HepG2 (cell line): ENCODE measurements around the gene ABCB6. TPM values are rescaled to one million over a fixed set of nuclear protein-coding genes. Genes with fewer than 3 reads are reported as not detected.
A peak's percentile ranks its signal among the peaks of the same experiment; 100 is the strongest.

ENCODE experiments used
- EED ChIP-seq: sonication (generic); formaldehyde crosslinking; IDR thresholded peaks from 2 replicates; pipeline ENCODE4 v1.5.0; 2020; ENCODE audit warnings: mild to moderate bottlenecking, missing genetic modification reagents
- GABPA ChIP-seq, 2 experiments: IDR thresholded peaks; 2 replicates each; pipeline ENCODE4 v1.6.1; 2011 to 2016; ENCODE audit warnings: low read depth in 2 of 2, low read length in 1 of 2, missing biosample characterization in 1 of 2, missing genetic modification characterization in 1 of 2
- MAFF ChIP-seq: IDR thresholded peaks from 2 replicates; pipeline ENCODE4 v1.6.1; 2011; ENCODE audit warnings: low read depth, low read length, improper control_type of control experiment
- NAIF1 ChIP-seq: sonication (generic); formaldehyde crosslinking; IDR thresholded peaks from 2 replicates; pipeline ENCODE4 v1.5.0; 2020; ENCODE audit warnings: mild to moderate bottlenecking, missing genetic modification reagents, borderline replicate concordance
- NCOA5 ChIP-seq: sonication (generic); formaldehyde crosslinking; IDR thresholded peaks from 2 replicates; pipeline ENCODE4 v1.4.0; 2020; ENCODE audit warnings: missing genetic modification reagents
- PHF8 ChIP-seq: sonication (generic); formaldehyde crosslinking; IDR thresholded peaks from 2 replicates; pipeline ENCODE4 v1.5.0; 2020; ENCODE audit warnings: missing genetic modification reagents
- PLRG1 ChIP-seq: fragments of 450-650 bp; conservative IDR thresholded peaks from 2 replicates; pipeline ENCODE4 v1.6.1; 2016
- POLR2G ChIP-seq: fragments of 200-400 bp; formaldehyde crosslinking; IDR thresholded peaks from 2 replicates; pipeline ENCODE4 v1.6.1; 2018; ENCODE audit warnings: mild to moderate bottlenecking, low read depth, low read length, moderate library complexity
- RERE ChIP-seq: IDR thresholded peaks from 2 replicates; pipeline ENCODE4 v1.6.1; 2016; ENCODE audit warnings: low read depth, missing genetic modification reagents, missing compliant biosample characterization
- RORA ChIP-seq: sonication (generic); formaldehyde crosslinking; IDR thresholded peaks from 2 replicates; pipeline ENCODE4 v1.5.0; 2020; ENCODE audit warnings: mild to moderate bottlenecking, missing genetic modification reagents, moderate library complexity
- SMARCE1 ChIP-seq: fragments of 450-650 bp; IDR thresholded peaks from 2 replicates; pipeline ENCODE4 v1.6.1; 2017; ENCODE audit warnings: borderline replicate concordance
- SMYD3 ChIP-seq: sonication (generic); formaldehyde crosslinking; IDR thresholded peaks from 2 replicates; pipeline ENCODE4 v1.8.1; 2023; ENCODE audit warnings: mild to moderate bottlenecking, missing genetic modification reagents
- ZBTB10 ChIP-seq: sonication (generic); formaldehyde crosslinking; IDR thresholded peaks from 2 replicates; pipeline ENCODE4 v1.4.0; 2020; ENCODE audit warnings: missing genetic modification reagents, borderline replicate concordance
- ZBTB49 ChIP-seq: sonication (generic); formaldehyde crosslinking; IDR thresholded peaks from 2 replicates; pipeline ENCODE4 v1.4.0; 2020; ENCODE audit warnings: missing genetic modification reagents, borderline replicate concordance
- ZNF343 ChIP-seq: sonication (generic); formaldehyde crosslinking; IDR thresholded peaks from 2 replicates; pipeline ENCODE4 v1.4.0; 2020; ENCODE audit warnings: mild to moderate bottlenecking, missing genetic modification reagents
- ZNF589 ChIP-seq: sonication (generic); formaldehyde crosslinking; conservative IDR thresholded peaks from 2 replicates; pipeline ENCODE4 v1.8.0; 2022; ENCODE audit warnings: mild to moderate bottlenecking, moderate library complexity, missing genetic modification reagents
- ZNF788 ChIP-seq: sonication (generic); formaldehyde crosslinking; IDR thresholded peaks from 2 replicates; pipeline ENCODE4 v1.5.0; 2020; ENCODE audit warnings: mild to moderate bottlenecking, missing genetic modification reagents, borderline replicate concordance
- polyA plus RNA-seq, 8 experiments: library from polyadenylated mRNA; depleted of rRNA in 3 of 8; stranded (reverse) in 7 of 8; unstranded in 1 of 8; fragments of >200 nt; fragmentation: Illumina TruSeq in 4 of 8; extraction: Trizol in 4 of 8; gene quantifications; 2 replicates each; pipeline versions ENCODE4 v1.2.1 to v1.2.3, GENCODE V29; 2011 to 2016; ENCODE audit warnings: low read depth in 4 of 8, missing spikeins in 1 of 8, mixed read lengths in 1 of 8; ENCODE audit not compliant: insufficient read depth in 1 of 8
- total RNA-seq, 5 experiments: library from RNA; depleted of rRNA; stranded (reverse); fragments of >200 nt; fragmentation: Illumina TruSeq; extraction: Trizol; gene quantifications; 2 replicates each; pipeline ENCODE4 v1.2.3, GENCODE V29; 2016; ENCODE audit warnings: low read depth in 1 of 5
- TF ChIP-seq, protein P1 (sequence below): IDR thresholded peaks from 2 replicates; pipeline ENCODE4 v1.6.1; 2016; ENCODE audit warnings: missing biosample characterization, missing genetic modification reagents, low read depth

The ABCB6 gene
- total and polyA plus RNA-seq, 2 of the 13 experiments (the other 11 are each of a cell fraction or from before 2014, with no cell fraction given): 91.1 to 137 TPM

- no peak for TF ChIP-seq ZNF788 (CRISPR knock-in tag)
- TF ChIP-seq ZBTB49: no peak
- TF ChIP-seq NCOA5 (CRISPR knock-in tag): peak; percentile 47; the same call in 1 of the 2 replicates
- no peak for TF ChIP-seq ZNF589 (CRISPR knock-in tag)
- no peak for TF ChIP-seq MAFF
- TF ChIP-seq RERE (CRISPR knock-in tag): no peak
- TF ChIP-seq NAIF1 (CRISPR knock-in tag): no peak
- no peak; the same call in 1 of the 2 replicates for TF ChIP-seq EED
- peak; percentile 5; the same call in 1 of the 2 replicates for TF ChIP-seq SMYD3 (CRISPR knock-in tag)
- no peak; the same call in 1 of the 2 replicates for TF ChIP-seq POLR2G
- no peak for TF ChIP-seq SMARCE1
- 0 out of 2 replicates have a peak, but pooled peaks have one; percentile 63 for TF ChIP-seq RORA (CRISPR knock-in tag)
- no peak for TF ChIP-seq PLRG1
- TF ChIP-seq ZBTB10 (CRISPR knock-in tag): peak; percentile 86; the same call in 1 of the 2 replicates
- 0 out of 2 replicates have a peak, but pooled peaks have one; percentile 4 for TF ChIP-seq ZNF343 (CRISPR knock-in tag)
- TF ChIP-seq, protein P1, sequence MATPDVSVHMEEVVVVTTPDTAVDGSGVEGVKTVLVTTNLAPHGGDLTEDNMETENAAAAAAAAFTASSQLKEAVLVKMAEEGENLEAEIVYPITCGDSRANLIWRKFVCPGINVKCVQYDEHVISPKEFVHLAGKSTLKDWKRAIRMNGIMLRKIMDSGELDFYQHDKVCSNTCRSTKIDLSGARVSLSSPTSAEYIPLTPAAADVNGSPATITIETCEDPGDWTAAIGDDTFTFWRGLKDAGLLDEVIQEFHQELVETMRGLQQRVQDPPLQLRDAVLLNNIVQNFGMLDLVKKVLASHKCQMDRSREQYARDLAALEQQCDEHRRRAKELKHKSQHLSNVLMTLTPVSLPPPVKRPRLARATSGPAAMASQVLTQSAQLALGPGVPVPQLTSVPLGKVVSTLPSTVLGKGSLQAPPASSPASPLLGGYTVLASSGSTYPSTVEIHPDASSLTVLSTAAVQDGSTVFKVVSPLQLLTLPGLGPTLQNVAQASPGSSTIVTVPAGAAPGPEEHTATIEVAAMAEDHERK (CRISPR knock-in tag): no peak
- TF ChIP-seq GABPA (IDR thresholded peaks at IDR 0.05; ENCODE audit: low read depth, low read length): no peak
- TF ChIP-seq GABPA (CRISPR knock-in tag; IDR thresholded peaks at IDR 0.05; ENCODE audit: low read depth): no peak
- no peak for TF ChIP-seq PHF8 (CRISPR knock-in tag)
Measured at GRCh38 chr2:219218217-219218731, 484 bp downstream of the ABCB6 start (continued).
